ENCODE data around the gene IFNA13. TPM values are rescaled to one million over a fixed set of nuclear protein-coding genes. Genes with fewer than 3 reads are reported as not detected.
A peak's percentile ranks its signal among the peaks of the same experiment; 100 is the strongest.
"Not testable (repeated sequence)": the region's sequence is repeated elsewhere in the genome, so short reads cannot be mapped to it uniquely, and the experiment has no call there.

IFNA13 gene
- total RNA-seq, 4 donors from 2014 or later, result not detected

- in situ Hi-C loops (cut with MboI; ENCODE audit: low pct_ligation_motif_present in 1 of 4, low pct_unique_long_range_greater_than_20kb in 1 of 4, low sequenced_read_pairs in 3 of 4) (loop anchor here in 2 of 4 donors (10.0 kb wide), 1 partner anchor 67 kb away; no protein-coding TSS in a partner anchor), intact Hi-C loops (cut with DNase I; ENCODE audit: low total_unique reads) (no loop called here)
- Histone ChIP-seq H3K27ac (no peak overlapping the region), H3K9me3 (no peaks in the 10 kb centered on the region), H3K4me1 (peaks cover 0 to 8% (median 2%) of the 10 kb centered on the region in 4 donors), H3K36me3 (no peaks in the 10 kb centered on the region), H3K4me3 (no peak overlapping the region), H3K27me3 (peaks cover 94% of the 10 kb centered on the region)
- WGBS, 2 donors (ENCODE audit: low coverage in 1 of 2), result 76 to 80% methylated on average over 1 to 6 of the region's 6 CpGs
- no peak for DNase-seq
- TF ChIP-seq POLR2AphosphoS5 (IDR thresholded peaks at IDR 0.05), result no peak
- peak in 4 of 5 experiments; percentile 14 to 39 (median 30) for TF ChIP-seq CTCF (IDR thresholded peaks at IDR 0.05)
- TF ChIP-seq EP300 (IDR thresholded peaks at IDR 0.05; ENCODE audit: low read depth), result no peak
- TF ChIP-seq POLR2A (IDR thresholded peaks at IDR 0.05), result no peak
These were observed 24.4 kb upstream of the IFNA13 start for GRCh38 chr9:21392270-21392669.

GRCh38 chr9:21385131-21385670 is 17.3 kb upstream of the IFNA13 start, which contains the start of gene IFNA2:
Gene IFNA2, minus strand, starts transcription at chr9:21385398. Its CDS starts 69 bp downstream, at chr9:21385329.
- DNase-seq, result no peak
- no peaks in the 10 kb centered on the region for H3K36me3 ChIP-seq
- peaks cover 52% of the 10 kb centered on the region for H3K27me3 ChIP-seq
- H3K9me3 ChIP-seq, result no peaks in the 10 kb centered on the region
- intact Hi-C loops (cut with DNase I; ENCODE audit: low total_unique reads), result no loop called here
- no peak within 1 kb of the TSS for H3K27ac ChIP-seq
- in situ Hi-C loops (cut with MboI; ENCODE audit: low pct_ligation_motif_present in 1 of 4, low pct_unique_long_range_greater_than_20kb in 1 of 4, low sequenced_read_pairs in 3 of 4), result no loop called here
- H3K4me1 ChIP-seq, result peaks cover 0 to 6% (median 0%) of the 10 kb centered on the region in 4 donors
- TF ChIP-seq POLR2A (IDR thresholded peaks at IDR 0.05) (no peak), POLR2AphosphoS5 (IDR thresholded peaks at IDR 0.05) (no peak), EP300 (IDR thresholded peaks at IDR 0.05; ENCODE audit: low read depth) (no peak), CTCF (IDR thresholded peaks at IDR 0.05) (no peak)
- no peak within 1 kb of the TSS for H3K4me3 ChIP-seq
- WGBS, 2 donors (ENCODE audit: low coverage in 1 of 2), result 45 to 88% methylated on average over 1 of the region's 1 CpG

- TF ChIP-seq CTCF (IDR thresholded peaks at IDR 0.05) (no peak), POLR2AphosphoS5 (IDR thresholded peaks at IDR 0.05) (no peak), EP300 (IDR thresholded peaks at IDR 0.05; ENCODE audit: low read depth) (no peak), POLR2A (IDR thresholded peaks at IDR 0.05) (no peak)
- Histone ChIP-seq H3K4me1 (peaks cover 0 to 6% (median 0%) of the 10 kb centered on the region in 4 donors), H3K4me3 (no peak overlapping the region), H3K27me3 (peaks cover 43% of the 10 kb centered on the region), H3K27ac (no peak overlapping the region), H3K36me3 (no peaks in the 10 kb centered on the region), H3K9me3 (no peaks in the 10 kb centered on the region)
- in situ Hi-C loops (cut with MboI; ENCODE audit: low pct_ligation_motif_present in 1 of 4, low pct_unique_long_range_greater_than_20kb in 1 of 4, low sequenced_read_pairs in 3 of 4), result no loop called here
- no peak for DNase-seq
- 56 to 60% methylated on average over 4 of the region's 4 CpGs for WGBS, 2 donors (ENCODE audit: low coverage in 1 of 2)
- intact Hi-C loops (cut with DNase I; ENCODE audit: low total_unique reads), result no loop called here
These were observed 15.8 kb upstream of the IFNA13 start for GRCh38 chr9:21383627-21384026.

- 13 to 45% methylated on average over 3 to 5 of the region's 5 CpGs for WGBS, 2 donors (ENCODE audit: low coverage in 1 of 2)
These were observed 13.8 kb upstream of the IFNA13 start for GRCh38 chr9:21381448-21382339.

GRCh38 chr9:21371467-21371866 is 3.6 kb upstream of the IFNA13 start:
- DNase-seq; H3K4me1 ChIP-seq; H3K36me3 ChIP-seq; H3K27ac ChIP-seq; H3K9me3 ChIP-seq; H3K4me3 ChIP-seq; intact Hi-C loops (cut with DNase I; ENCODE audit: low total_unique reads); in situ Hi-C loops (cut with MboI; ENCODE audit: low pct_ligation_motif_present in 1 of 4, low pct_unique_long_range_greater_than_20kb in 1 of 4, low sequenced_read_pairs in 3 of 4): not testable (repeated sequence)
- peaks cover 11% of the 10 kb centered on the region for H3K27me3 ChIP-seq
- 50 to 64% methylated on average over 1 to 4 of the region's 4 CpGs for WGBS, 2 donors (ENCODE audit: low coverage in 1 of 2)

More at GRCh38 chr9:21381448-21382339, 13.8 kb upstream of the IFNA13 start:
- peaks cover 31% of the 10 kb centered on the region for H3K27me3 ChIP-seq
- no peak overlapping the region for H3K4me3 ChIP-seq
- DNase-seq, result no peak
- H3K4me1 ChIP-seq, result peaks cover 0 to 6% (median 0%) of the 10 kb centered on the region in 4 donors
- no peak overlapping the region for H3K27ac ChIP-seq
- intact Hi-C loops (cut with DNase I; ENCODE audit: low total_unique reads), result no loop called here
- no peaks in the 10 kb centered on the region for H3K36me3 ChIP-seq
- TF ChIP-seq CTCF (IDR thresholded peaks at IDR 0.05) (no peak), POLR2A (IDR thresholded peaks at IDR 0.05) (no peak), POLR2AphosphoS5 (IDR thresholded peaks at IDR 0.05) (no peak), EP300 (IDR thresholded peaks at IDR 0.05; ENCODE audit: low read depth) (no peak)
- in situ Hi-C loops (cut with MboI; ENCODE audit: low pct_ligation_motif_present in 1 of 4, low pct_unique_long_range_greater_than_20kb in 1 of 4, low sequenced_read_pairs in 3 of 4), result no loop called here
- no peaks in the 10 kb centered on the region for H3K9me3 ChIP-seq

GRCh38 chr9:21367169-21367568 is 688 bp downstream of the IFNA13 start:
- in situ Hi-C loops (cut with MboI; ENCODE audit: low pct_ligation_motif_present in 1 of 4, low pct_unique_long_range_greater_than_20kb in 1 of 4, low sequenced_read_pairs in 3 of 4), result not testable (repeated sequence)

More at GRCh38 chr9:21367169-21367568, 688 bp downstream of the IFNA13 start:
- H3K27ac ChIP-seq; H3K4me3 ChIP-seq; H3K36me3 ChIP-seq; intact Hi-C loops (cut with DNase I; ENCODE audit: low total_unique reads); H3K9me3 ChIP-seq; H3K4me1 ChIP-seq; H3K27me3 ChIP-seq; DNase-seq: not testable (repeated sequence)
- 86 to 100% methylated on average over 1 of the region's 2 CpGs for WGBS, 2 donors (ENCODE audit: low coverage in 1 of 2)
